MCF 10A (cell line): ENCODE results near the gene HS6ST3. TPM values are rescaled to one million over a fixed set of nuclear protein-coding genes. Genes with fewer than 3 reads are reported as not detected.

Source experiments
- BruUV-seq: library from RNA; stranded (reverse); fragments of 400-500 nt; replicated peaks from 2 replicates; lab custom pipeline; 2021; lab: Mats Ljungman, UMichigan
- CTCF ChIA-PET: fragments of 300-600 bp; sonication (Branson Sonifier 250); formaldehyde crosslinking; extraction: SDS; loops from one replicate; lab custom pipeline; 2021; ENCODE audit warnings: antibody characterized with exemption, inconsistent platforms; lab: Yijun Ruan, JAX
- POLR2A ChIA-PET: fragments of 300-600, 350-650 bp; sonication (Branson Sonifier 250); formaldehyde crosslinking; extraction: SDS; loops from one replicate; lab custom pipeline; 2020; ENCODE audit warnings: antibody characterized with exemption, inconsistent platforms; lab: Yijun Ruan, JAX
- DNase-seq: peaks from one replicate; pipeline ENCODE4 v3.0.0-alpha.2; 2018; ENCODE audit not compliant: unreplicated experiment
- H3K27ac Mint-ChIP-seq: one replicate; pipeline ENCODE4 v1.8.0; 2022; ENCODE audit warnings: mild to moderate bottlenecking, low read depth, mixed read lengths; ENCODE audit not compliant: unreplicated experiment
- H3K27me3 Mint-ChIP-seq: one replicate; pipeline ENCODE4 v1.8.0; 2022; ENCODE audit warnings: mixed read lengths; ENCODE audit not compliant: insufficient read depth, unreplicated experiment
- H3K36me3 Mint-ChIP-seq: one replicate; pipeline ENCODE4 v1.8.0; 2022; ENCODE audit warnings: mild to moderate bottlenecking, moderate library complexity, mixed read lengths; ENCODE audit not compliant: insufficient read depth, unreplicated experiment
- H3K4me1 Mint-ChIP-seq: one replicate; pipeline ENCODE4 v1.8.0; 2022; ENCODE audit warnings: mixed read lengths; ENCODE audit not compliant: insufficient read depth, unreplicated experiment
- H3K4me3 Mint-ChIP-seq: one replicate; pipeline ENCODE4 v1.8.0; 2022; ENCODE audit warnings: mild to moderate bottlenecking, moderate library complexity, mixed read lengths; ENCODE audit not compliant: unreplicated experiment
- H3K9me3 Mint-ChIP-seq: one replicate; pipeline ENCODE4 v1.8.0; 2022; ENCODE audit warnings: mixed read lengths; ENCODE audit not compliant: unreplicated experiment
- intact Hi-C: fragments of 100-400 bp; cut with micrococcal nuclease; formaldehyde crosslinking; loops from 2 replicates; pipeline ENCODE4 v1.14.1; 2022
- total RNA-seq: library from RNA; stranded (reverse); gene quantifications from 2 replicates; pipeline ENCODE4 v1.2.3, GENCODE V29; 2022
- TF ChIP-seq, protein P1 (sequence below): fragments of 200-600 bp; IDR thresholded peaks from one replicate; pipeline ENCODE4 v1.8.0; 2022; ENCODE audit warnings: antibody characterized with exemption, mild to moderate bottlenecking; ENCODE audit not compliant: unreplicated experiment

Gene HS6ST3
- total RNA-seq, 1 experiment from 2014 or later, result 0.09 TPM

DNA sequence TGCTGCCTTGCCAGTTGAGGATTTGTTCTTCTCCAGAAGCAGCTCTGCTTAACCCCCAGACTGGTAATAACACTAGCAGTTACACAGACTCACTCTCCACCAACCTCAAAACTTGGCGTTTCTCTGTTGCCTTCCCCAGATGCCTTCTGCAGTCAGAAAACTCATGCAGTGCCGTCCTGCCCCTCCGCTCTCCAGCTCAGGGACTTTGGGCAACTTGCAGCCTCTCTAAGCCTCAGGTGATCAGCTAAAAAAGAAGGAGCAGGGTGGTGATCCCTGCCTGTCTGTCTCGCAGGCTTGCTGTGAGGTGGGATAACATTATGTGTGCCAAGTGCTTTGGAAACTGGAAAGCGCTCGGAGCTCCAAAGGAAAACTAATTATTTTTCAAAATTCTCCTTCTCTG is 391.6 kb downstream of the HS6ST3 start:
- TF ChIP-seq, protein P1, sequence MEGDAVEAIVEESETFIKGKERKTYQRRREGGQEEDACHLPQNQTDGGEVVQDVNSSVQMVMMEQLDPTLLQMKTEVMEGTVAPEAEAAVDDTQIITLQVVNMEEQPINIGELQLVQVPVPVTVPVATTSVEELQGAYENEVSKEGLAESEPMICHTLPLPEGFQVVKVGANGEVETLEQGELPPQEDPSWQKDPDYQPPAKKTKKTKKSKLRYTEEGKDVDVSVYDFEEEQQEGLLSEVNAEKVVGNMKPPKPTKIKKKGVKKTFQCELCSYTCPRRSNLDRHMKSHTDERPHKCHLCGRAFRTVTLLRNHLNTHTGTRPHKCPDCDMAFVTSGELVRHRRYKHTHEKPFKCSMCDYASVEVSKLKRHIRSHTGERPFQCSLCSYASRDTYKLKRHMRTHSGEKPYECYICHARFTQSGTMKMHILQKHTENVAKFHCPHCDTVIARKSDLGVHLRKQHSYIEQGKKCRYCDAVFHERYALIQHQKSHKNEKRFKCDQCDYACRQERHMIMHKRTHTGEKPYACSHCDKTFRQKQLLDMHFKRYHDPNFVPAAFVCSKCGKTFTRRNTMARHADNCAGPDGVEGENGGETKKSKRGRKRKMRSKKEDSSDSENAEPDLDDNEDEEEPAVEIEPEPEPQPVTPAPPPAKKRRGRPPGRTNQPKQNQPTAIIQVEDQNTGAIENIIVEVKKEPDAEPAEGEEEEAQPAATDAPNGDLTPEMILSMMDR, result no peak

DNA sequence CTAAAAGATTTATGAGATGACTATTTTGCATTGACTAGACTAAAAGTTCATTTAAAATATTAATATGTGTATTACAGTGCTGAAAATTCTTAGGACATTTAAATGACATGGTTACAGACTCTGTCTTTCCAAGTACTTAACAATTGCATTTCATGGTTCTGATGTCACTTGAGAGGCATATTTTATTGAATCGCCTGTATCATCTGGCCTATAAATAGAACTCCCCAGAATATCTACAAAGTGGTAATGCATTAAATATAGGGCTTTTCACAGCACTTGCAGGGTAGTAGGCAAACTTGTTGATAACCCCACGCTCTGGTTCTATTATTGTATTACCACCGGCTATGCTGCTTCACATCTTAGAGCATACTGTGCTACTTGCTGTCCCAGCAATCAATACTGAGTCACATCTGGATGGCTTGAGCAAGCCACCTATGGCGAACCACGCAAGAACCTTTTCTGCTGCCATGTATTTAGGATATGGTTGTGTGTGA is 400.6 kb downstream of the HS6ST3 start:
- no peaks in the 10 kb centered on the region for H3K27me3 Mint-ChIP-seq
- DNase-seq, result no peak
- no peaks in the 10 kb centered on the region for H3K4me1 Mint-ChIP-seq
- CTCF ChIA-PET, result no interaction called here
- H3K4me3 Mint-ChIP-seq, result no peak overlapping the region
- H3K36me3 Mint-ChIP-seq, result no peaks in the 10 kb centered on the region
- POLR2A ChIA-PET, result no interaction called here
- TF ChIP-seq, protein P1, result no peak
- intact Hi-C loops, result no loop called here
- H3K9me3 Mint-ChIP-seq, result no peaks in the 10 kb centered on the region
- no TSS peak for BruUV-seq
- no peak overlapping the region for H3K27ac Mint-ChIP-seq

More for the DNA sequence above, 391.6 kb downstream of the HS6ST3 start:
- Mint-ChIP-seq H3K4me1 (no peaks in the 10 kb centered on the region), H3K4me3 (no peak overlapping the region), H3K27ac (no peak overlapping the region), H3K36me3 (no peaks in the 10 kb centered on the region), H3K9me3 (no peaks in the 10 kb centered on the region), H3K27me3 (no peaks in the 10 kb centered on the region)
- no TSS peak for BruUV-seq
- DNase-seq, result no peak
- POLR2A ChIA-PET, result no interaction called here
- CTCF ChIA-PET, result interaction anchor here (0.6 kb wide), 1 partner anchor 465 kb away, joined by 6 read pairs; no protein-coding TSS in a partner anchor
- intact Hi-C loops, result no loop called here

DNA sequence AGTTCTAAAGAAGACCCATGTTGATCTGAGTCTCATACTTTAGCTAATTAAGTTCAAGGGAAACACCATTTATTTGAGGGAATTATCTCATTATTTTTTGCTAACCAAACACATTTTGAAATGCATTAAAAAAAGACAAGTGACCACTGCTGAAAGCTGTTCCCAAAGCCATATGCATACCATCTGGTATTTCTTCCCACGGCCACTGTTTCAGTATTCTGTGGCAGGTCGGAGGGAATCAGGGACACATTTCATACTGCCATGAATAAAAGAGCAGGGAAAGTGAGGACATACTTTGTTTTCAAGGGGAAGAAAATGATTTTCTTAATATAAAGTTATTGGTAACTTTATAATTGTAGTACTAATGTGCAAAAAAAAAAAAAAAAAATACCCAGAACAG is 401.2 kb downstream of the HS6ST3 start:
- no peaks in the 10 kb centered on the region for H3K4me1 Mint-ChIP-seq
- BruUV-seq, result no TSS peak
- H3K9me3 Mint-ChIP-seq, result no peaks in the 10 kb centered on the region
- TF ChIP-seq, protein P1, result no peak
- intact Hi-C loops, result no loop called here
- no peak overlapping the region for H3K27ac Mint-ChIP-seq
- no peak for DNase-seq
- no peaks in the 10 kb centered on the region for H3K27me3 Mint-ChIP-seq
- POLR2A ChIA-PET, result no interaction called here
- H3K36me3 Mint-ChIP-seq, result no peaks in the 10 kb centered on the region
- CTCF ChIA-PET, result no interaction called here
- H3K4me3 Mint-ChIP-seq, result no peak overlapping the region

DNA sequence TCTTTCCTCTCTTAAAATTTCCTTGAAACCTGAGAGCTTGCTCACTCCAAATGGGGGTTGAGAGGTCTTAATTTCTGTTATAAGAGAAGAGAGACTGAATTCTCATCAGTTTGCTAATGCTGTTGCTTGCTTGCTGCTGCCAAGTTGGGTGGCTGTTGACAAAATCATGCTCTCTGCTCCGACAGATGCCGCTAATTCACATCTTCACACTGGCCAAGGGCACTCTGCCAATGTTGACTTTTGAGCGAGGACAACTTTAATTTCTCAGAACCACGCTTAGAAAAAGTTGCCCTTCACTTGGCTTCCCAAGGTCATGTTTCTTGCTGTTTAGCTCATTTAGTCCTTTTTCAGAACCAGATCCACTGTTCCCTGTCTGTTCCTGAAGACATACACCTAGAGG is 402.9 kb downstream of the HS6ST3 start:
- Mint-ChIP-seq H3K4me3 (no peak overlapping the region), H3K9me3 (no peaks in the 10 kb centered on the region), H3K27ac (no peak overlapping the region), H3K36me3 (no peaks in the 10 kb centered on the region), H3K27me3 (no peaks in the 10 kb centered on the region), H3K4me1 (no peaks in the 10 kb centered on the region)
- intact Hi-C loops, result no loop called here
- DNase-seq, result no peak
- ChIA-PET POLR2A (no interaction called here), CTCF (no interaction called here)
- BruUV-seq, result no TSS peak
- TF ChIP-seq, protein P1, result no peak
